ENCODE data around the gene TMEM72. TPM values are rescaled to one million over a fixed set of nuclear protein-coding genes. Genes with fewer than 3 reads are reported as not detected.
A peak's percentile ranks its signal among the peaks of the same experiment; 100 is the strongest.

Gene TMEM72
- total RNA-seq: under 1 TPM in 1 of 6 donors, not detected in 5; 0.06 TPM

GRCh38 chr10:44911081-44911540 is at the start of gene TMEM72:
TSS of gene TMEM72 (plus strand) at chr10:44911337. CDS start at chr10:44911513, 176 bp downstream.
- peak within 1 kb of the TSS in 1 of 4 donors; percentile 30 for H3K27ac ChIP-seq
- 40 to 55% methylated on average over 6 to 12 of the region's 12 CpGs for WGBS, 2 donors
- H3K36me3 ChIP-seq: no peaks in the 10 kb centered on the region
- H3K9me3 ChIP-seq: no peaks in the 10 kb centered on the region
- peak; percentile 60 to 87 for ATAC-seq (ENCODE audit: low FRiP score in 2 of 2)
- H3K4me1 ChIP-seq: peaks cover 10 to 36% (median 25%) of the 10 kb centered on the region in 4 donors
- no peak within 1 kb of the TSS for H3K4me3 ChIP-seq
- H3K27me3 ChIP-seq: no peaks in the 10 kb centered on the region
- DNase-seq: peak; percentile 84 to 85
- TF ChIP-seq CTCF (IDR thresholded peaks at IDR 0.05): no peak
- no peak for TF ChIP-seq POLR2AphosphoS5 (IDR thresholded peaks at IDR 0.05)

- Histone ChIP-seq H3K4me1 (peaks cover 11 to 27% (median 14%) of the 10 kb centered on the region in 4 donors), H3K27ac (no peak overlapping the region), H3K4me3 (no peak overlapping the region), H3K36me3 (no peaks in the 10 kb centered on the region), H3K9me3 (no peaks in the 10 kb centered on the region), H3K27me3 (no peaks in the 10 kb centered on the region)
- WGBS, 2 donors: 74 to 85% methylated on average over 12 of the region's 12 CpGs
- ATAC-seq (ENCODE audit: low FRiP score in 2 of 2) (no peak), DNase-seq (no peak)
- TF ChIP-seq CTCF (IDR thresholded peaks at IDR 0.05): no peak
- no peak for TF ChIP-seq POLR2AphosphoS5 (IDR thresholded peaks at IDR 0.05)
Observed at GRCh38 chr10:44862006-44862751, 49.0 kb upstream of the TMEM72 start.

DNA sequence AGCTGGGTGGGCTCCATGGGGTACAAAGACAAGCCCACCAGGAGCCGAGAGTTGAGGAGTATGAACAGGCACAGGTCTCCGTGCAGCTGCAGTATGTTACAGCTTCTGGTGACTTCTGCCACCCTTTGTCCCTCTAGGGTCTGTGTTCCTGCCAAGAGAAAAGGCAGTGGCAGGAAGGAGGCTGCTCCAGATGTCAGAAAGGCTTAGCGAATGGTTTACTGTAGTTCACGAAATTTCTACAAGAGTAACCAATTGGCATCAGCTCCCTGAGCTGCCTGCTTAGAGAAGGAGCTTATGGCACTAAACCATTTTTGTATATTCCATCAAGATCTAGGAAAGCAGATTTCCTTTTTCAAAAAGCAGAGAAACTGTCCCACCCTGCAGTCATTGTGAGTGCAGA is 48.2 kb upstream of the TMEM72 start:
- ATAC-seq (ENCODE audit: low FRiP score in 2 of 2) (no peak), DNase-seq (no peak)
- 60 to 78% methylated on average over 4 of the region's 4 CpGs for WGBS, 2 donors
- Histone ChIP-seq H3K36me3 (no peaks in the 10 kb centered on the region), H3K9me3 (no peaks in the 10 kb centered on the region), H3K27me3 (no peaks in the 10 kb centered on the region), H3K4me3 (no peak overlapping the region), H3K4me1 (peaks cover 11 to 27% (median 14%) of the 10 kb centered on the region in 4 donors), H3K27ac (no peak overlapping the region)
- TF ChIP-seq EP300 (IDR thresholded peaks at IDR 0.05) (no peak), POLR2AphosphoS5 (IDR thresholded peaks at IDR 0.05) (no peak), CTCF (IDR thresholded peaks at IDR 0.05) (no peak), POLR2A (IDR thresholded peaks at IDR 0.05) (no peak)

DNA sequence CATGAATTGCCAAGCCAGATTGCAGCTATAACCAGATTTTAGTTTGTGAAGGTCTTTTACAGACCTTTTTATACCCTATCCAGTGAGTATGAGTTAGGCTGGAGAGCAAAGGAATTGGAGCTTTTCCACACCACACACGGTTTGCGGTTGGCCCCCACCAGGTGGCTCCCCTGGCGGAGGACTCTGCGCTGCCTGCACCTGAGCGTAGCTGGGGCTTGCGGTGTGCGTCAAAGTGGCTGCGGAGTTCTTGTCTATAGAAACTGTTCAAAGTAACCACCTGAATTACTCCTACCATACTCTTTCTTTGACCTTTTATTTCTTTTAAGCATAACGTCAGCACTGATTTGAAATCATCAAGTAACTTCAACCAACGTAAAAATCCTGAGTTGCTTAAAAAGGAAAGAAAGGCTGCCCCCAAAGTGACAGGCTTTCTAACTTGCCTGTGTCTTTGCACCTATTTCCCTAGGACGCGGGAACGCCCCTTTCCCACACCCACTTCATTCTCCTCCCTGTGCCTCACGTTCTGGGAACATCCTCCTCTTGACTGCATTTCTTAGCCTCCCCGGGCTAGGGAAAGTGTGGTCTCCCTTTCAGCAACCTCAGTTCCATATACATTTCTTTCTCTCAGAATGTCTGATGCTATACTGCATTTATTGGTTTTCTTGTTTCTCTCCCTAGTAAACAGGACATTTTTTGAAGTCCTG is 47.6 kb upstream of the TMEM72 start:
- Histone ChIP-seq H3K4me3 (peak overlapping the region in 1 of 4 donors; percentile 59), H3K4me1 (peaks cover 11 to 27% (median 14%) of the 10 kb centered on the region in 4 donors), H3K36me3 (no peaks in the 10 kb centered on the region), H3K27me3 (no peaks in the 10 kb centered on the region), H3K9me3 (no peaks in the 10 kb centered on the region), H3K27ac (no peak overlapping the region)
- ATAC-seq (ENCODE audit: low FRiP score in 2 of 2): no peak
- 57 to 77% methylated on average over 15 of the region's 15 CpGs for WGBS, 2 donors
- TF ChIP-seq CTCF (IDR thresholded peaks at IDR 0.05): no peak
- DNase-seq: peak in 1 of 2 donors; percentile 48

Data from upper lobe of left lung (tissue), 6 donors.